Glutamatergic neuron (in vitro differentiated cells): ENCODE data around the gene TIMM22. TPM values are rescaled to one million over a fixed set of nuclear protein-coding genes. Genes with fewer than 3 reads are reported as not detected.

Source experiments
- DNase-seq: peaks from one replicate; pipeline ENCODE4 v3.0.0; 2022
- H3K27ac Mint-ChIP-seq: one replicate; pipeline ENCODE4 v1.8.0; 2020; ENCODE audit warnings: mild to moderate bottlenecking, mixed read lengths, inconsistent platforms; ENCODE audit not compliant: unreplicated experiment
- H3K27me3 Mint-ChIP-seq: one replicate; pipeline ENCODE4 v1.8.0; 2020; ENCODE audit warnings: mild to moderate bottlenecking, moderate library complexity, mixed read lengths, inconsistent platforms; ENCODE audit not compliant: unreplicated experiment
- H3K36me3 Mint-ChIP-seq: one replicate; pipeline ENCODE4 v1.8.0; 2020; ENCODE audit warnings: mild to moderate bottlenecking, mixed read lengths, inconsistent platforms; ENCODE audit not compliant: unreplicated experiment
- H3K4me1 Mint-ChIP-seq: one replicate; pipeline ENCODE4 v1.8.0; 2020; ENCODE audit warnings: mild to moderate bottlenecking, low read depth, mixed read lengths, inconsistent platforms; ENCODE audit not compliant: unreplicated experiment
- H3K4me3 Mint-ChIP-seq: one replicate; pipeline ENCODE4 v1.8.0; 2020; ENCODE audit warnings: mild to moderate bottlenecking, mixed read lengths, inconsistent platforms; ENCODE audit not compliant: unreplicated experiment
- H3K9me3 Mint-ChIP-seq: one replicate; pipeline ENCODE4 v1.8.0; 2020; ENCODE audit warnings: mild to moderate bottlenecking, moderate library complexity, mixed read lengths, inconsistent platforms; ENCODE audit not compliant: unreplicated experiment
- CTCF ChIP-seq: fragments of 200-600 bp; sonication (generic); IDR thresholded peaks from one replicate; pipeline ENCODE4 v1.5.0; 2021; ENCODE audit not compliant: partially characterized antibody, unreplicated experiment
- microRNA-seq: library from miRNA; unstranded; fragments of <30 nt; microRNA quantifications from one replicate; pipeline ENCODE4, GENCODE V29; 2020; ENCODE audit not compliant: unreplicated experiment
- total RNA-seq: library from RNA; stranded (reverse); fragmentation: NEBNext Ultra II Directional; extraction: Animal tissue kit (Norgen Biotek cat#: 25700); gene quantifications from one replicate; pipeline ENCODE4 v1.2.1, GENCODE V29; 2021; ENCODE audit not compliant: unreplicated experiment

The TIMM22 gene
- total RNA-seq, 1 donor from 2014 or later, result 22.0 TPM

- Mint-ChIP-seq H3K27me3 (peaks cover 16% of the 10 kb centered on the region), H3K4me3 (no peak overlapping the region), H3K4me1 (peaks cover 14% of the 10 kb centered on the region), H3K9me3 (peaks cover 14% of the 10 kb centered on the region), H3K27ac (no peak overlapping the region), H3K36me3 (no peaks in the 10 kb centered on the region)
- DNase-seq, result no peak
- no peak for TF ChIP-seq CTCF
Measured at GRCh38 chr17:1050246-1050995, 53.5 kb downstream of the TIMM22 start.

- peaks cover 13% of the 10 kb centered on the region for H3K4me1 Mint-ChIP-seq
- no peak for TF ChIP-seq CTCF
- peaks cover 11% of the 10 kb centered on the region for H3K9me3 Mint-ChIP-seq
- no peak for DNase-seq
- no peaks in the 10 kb centered on the region for H3K36me3 Mint-ChIP-seq
- no peak overlapping the region for H3K27ac Mint-ChIP-seq
- H3K4me3 Mint-ChIP-seq, result no peak overlapping the region
- peaks cover 14% of the 10 kb centered on the region for H3K27me3 Mint-ChIP-seq
Measured at GRCh38 chr17:1050996-1051925, 54.3 kb downstream of the TIMM22 start.

Small RNA genes lying within 50 kb of the gene (microRNA-seq; reads per million reads assigned to microRNA genes)
- 7.7 reads per million, percentile 42 among the genes with 10 or more reads in this experiment for gene MIR3183

Other genes with a start within 250 kb of the TIMM22 start
- gene GEMIN4, start 244.9 kb upstream of the TIMM22 start, total RNA-seq, result 19.9 TPM
- 80.1 TPM for gene GLOD4, start 214.8 kb upstream of the TIMM22 start, total RNA-seq
- gene MRM3, start 214.8 kb upstream of the TIMM22 start, total RNA-seq, result 11.8 TPM
- 177 TPM for gene NXN, start 17.4 kb upstream of the TIMM22 start, total RNA-seq
- 219 TPM for gene ABR, start 182.9 kb downstream of the TIMM22 start, total RNA-seq